GM12865 (cell line): ENCODE data around the gene TAF5L.

Experiments used
- DNase-seq: peaks from one replicate; pipeline ENCODE4 v3.0.0; 2010; ENCODE audit warnings: low read depth
- H3K4me3 ChIP-seq: 2 replicates; pipeline ENCODE4 v1.5.1; 2011; ENCODE audit warnings: mild to moderate bottlenecking, low read depth, low read length, control low read depth
- TF ChIP-seq, protein P1 (sequence below): IDR thresholded peaks from 2 replicates; pipeline ENCODE4 v1.5.1; 2011; ENCODE audit warnings: low read length, control low read depth, low read depth, inconsistent platforms; ENCODE audit not compliant: insufficient read depth; ENCODE audit errors: missing control alignments

The TAF5L gene

DNA sequence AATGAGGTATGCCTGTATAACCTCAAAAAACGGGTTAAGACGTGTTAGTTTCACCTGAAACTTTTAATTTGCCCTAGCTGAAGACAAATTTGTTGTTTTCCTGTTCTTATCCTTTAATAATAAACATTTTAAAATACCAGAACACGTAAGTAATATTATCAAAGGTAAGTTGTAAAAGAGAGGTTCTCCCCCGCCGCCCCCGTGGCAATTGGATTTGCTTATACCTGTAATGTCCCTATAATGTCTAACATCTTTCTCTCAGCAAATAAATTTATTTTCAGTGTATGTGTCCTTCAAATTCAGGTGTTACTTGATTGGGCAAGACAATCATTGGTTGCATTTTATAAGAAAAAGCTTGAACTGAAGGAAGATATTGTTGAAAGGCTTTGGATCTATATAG, 6.0 kb upstream of the TAF5L start:
- no peak overlapping the region for H3K4me3 ChIP-seq
- DNase-seq, result no peak
- TF ChIP-seq, protein P1, sequence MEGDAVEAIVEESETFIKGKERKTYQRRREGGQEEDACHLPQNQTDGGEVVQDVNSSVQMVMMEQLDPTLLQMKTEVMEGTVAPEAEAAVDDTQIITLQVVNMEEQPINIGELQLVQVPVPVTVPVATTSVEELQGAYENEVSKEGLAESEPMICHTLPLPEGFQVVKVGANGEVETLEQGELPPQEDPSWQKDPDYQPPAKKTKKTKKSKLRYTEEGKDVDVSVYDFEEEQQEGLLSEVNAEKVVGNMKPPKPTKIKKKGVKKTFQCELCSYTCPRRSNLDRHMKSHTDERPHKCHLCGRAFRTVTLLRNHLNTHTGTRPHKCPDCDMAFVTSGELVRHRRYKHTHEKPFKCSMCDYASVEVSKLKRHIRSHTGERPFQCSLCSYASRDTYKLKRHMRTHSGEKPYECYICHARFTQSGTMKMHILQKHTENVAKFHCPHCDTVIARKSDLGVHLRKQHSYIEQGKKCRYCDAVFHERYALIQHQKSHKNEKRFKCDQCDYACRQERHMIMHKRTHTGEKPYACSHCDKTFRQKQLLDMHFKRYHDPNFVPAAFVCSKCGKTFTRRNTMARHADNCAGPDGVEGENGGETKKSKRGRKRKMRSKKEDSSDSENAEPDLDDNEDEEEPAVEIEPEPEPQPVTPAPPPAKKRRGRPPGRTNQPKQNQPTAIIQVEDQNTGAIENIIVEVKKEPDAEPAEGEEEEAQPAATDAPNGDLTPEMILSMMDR, result no peak

DNA sequence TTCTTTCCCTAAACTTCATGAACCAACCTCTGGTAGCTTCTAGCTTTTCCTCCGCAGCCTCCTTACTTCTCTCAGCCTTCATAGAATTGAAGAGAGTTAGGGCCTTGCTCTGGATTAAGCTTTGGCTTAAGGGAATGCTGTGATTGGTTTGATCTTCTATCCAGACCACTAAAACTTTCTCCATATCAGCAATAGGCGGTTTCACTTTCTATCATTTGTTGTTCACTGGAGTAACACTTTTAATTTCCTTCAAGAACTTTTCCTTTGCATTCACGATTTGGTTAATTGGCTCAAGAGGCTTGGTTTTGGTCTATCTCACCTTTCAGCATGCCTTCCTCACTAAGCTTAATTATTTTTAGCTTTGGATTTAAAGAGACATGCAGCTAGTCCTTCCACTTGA, 5.2 kb upstream of the TAF5L start:
- no peak for DNase-seq
- no peak overlapping the region for H3K4me3 ChIP-seq
- TF ChIP-seq, protein P1, result no peak

DNA sequence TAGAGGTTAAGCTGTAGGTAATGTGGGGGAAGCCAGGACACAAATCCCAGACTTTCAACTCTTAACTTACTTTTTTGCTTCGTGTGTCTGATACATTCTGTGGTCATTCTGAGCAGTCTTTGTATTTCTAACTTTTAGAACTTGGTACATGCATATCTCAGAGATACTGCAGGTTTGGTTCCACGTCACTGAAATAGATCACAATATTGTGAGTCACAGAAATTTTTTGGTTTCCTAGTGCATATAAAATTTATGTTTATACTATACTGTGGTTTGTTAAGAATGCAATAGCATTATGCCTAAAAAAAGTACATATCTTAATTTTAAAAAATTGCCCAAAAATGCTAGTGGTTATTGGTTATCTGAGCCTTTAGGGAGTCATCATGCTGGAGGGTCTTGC, 3.3 kb upstream of the TAF5L start:
- DNase-seq, result no peak
- H3K4me3 ChIP-seq, result no peak overlapping the region
- TF ChIP-seq, protein P1, result no peak

DNA sequence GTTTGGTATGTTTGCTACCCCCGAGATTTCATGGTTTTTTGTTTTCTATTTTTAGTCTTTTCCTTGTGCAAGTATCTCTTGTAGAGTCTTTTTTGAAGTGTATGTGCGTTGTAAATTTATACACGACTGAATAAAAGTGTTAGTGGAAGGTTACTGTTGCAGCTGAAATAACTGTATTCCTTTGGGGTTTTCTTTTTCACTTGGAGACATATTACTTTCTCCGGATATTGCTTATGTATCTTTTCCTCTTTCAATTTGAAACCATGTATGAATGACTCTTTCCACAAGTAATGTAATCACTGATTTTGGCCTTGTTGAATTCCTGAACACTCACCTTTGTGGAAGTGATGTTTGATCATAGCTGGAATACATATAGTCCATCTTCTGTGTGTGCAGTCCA, 1.1 kb upstream of the TAF5L start:
- DNase-seq, result no peak
- peak overlapping the region; percentile 77 for H3K4me3 ChIP-seq
- TF ChIP-seq, protein P1, result no peak

DNA sequence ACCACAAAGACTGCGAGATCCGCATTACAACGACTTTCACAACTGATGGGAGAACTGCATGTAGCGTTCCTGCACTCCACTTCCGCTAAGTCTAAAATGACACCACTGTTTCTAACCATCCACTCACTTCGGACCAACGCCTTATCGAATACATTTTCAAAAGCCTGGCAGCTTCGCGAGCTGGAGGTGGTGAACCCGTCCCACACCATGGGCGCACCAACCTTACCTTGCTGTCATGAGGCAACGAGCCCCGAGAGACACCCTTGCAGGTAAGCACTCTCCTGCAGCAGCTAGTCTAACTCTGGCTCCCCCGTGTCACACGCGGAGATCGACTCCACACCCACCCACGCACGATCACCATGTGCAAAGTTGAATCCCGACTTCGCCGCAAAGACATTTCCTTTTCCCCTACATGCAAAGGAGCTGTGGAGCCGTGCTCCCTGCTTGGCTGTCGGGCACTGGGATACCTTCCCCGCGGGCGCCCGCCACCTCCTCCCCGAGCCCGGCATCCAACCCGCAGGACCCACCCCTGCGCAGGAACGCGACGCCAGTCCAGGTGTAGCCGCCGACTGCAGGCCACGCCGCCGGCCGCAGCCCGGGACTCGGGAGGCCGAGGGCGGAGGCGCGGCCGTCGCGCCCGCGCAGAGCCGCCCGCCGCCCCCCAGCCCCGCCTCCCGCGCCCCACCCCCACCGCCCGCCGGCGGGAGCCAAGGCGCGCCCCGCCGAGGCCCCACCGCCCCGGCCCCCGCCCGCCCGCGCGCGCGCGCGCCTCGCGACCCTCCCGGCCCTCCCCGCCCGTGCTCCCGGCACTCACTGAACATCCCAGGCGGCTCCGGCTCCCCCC, 629 bp downstream of the TAF5L start:
- TF ChIP-seq, protein P1, result no peak
- peak; percentile 61 for DNase-seq
- peak overlapping the region; percentile 86 for H3K4me3 ChIP-seq

DNA sequence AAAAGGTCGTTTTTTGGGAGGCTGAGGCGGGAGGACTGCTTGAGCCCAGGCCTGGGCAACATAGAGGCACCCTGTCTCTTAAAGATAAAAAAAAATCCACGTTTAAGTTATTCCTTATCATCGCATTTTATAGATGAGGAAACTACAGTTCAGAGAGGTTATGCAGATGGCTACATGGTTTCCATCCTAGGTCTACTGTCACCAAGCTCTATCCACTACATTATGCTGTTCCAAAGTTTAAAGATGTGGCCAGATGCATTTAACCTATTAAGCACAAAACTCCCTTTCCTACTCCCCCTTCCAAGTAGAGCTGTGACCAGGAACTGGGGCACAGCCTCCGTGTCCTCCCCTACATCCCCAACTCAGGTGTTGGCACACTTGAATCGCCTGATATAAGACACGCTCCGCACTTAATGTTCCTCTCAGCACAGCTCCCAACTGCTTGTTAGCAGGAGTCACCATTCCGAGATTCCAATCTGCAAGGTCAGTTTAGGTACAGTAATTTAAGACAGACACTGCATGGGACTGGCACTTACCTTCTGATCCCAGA, 1.3 kb downstream of the TAF5L start:
- peak overlapping the region; percentile 86 for H3K4me3 ChIP-seq
- no peak for DNase-seq
- TF ChIP-seq, protein P1, result no peak
